Calu3 (cell line): ENCODE results near the gene HOXA11. TPM values are rescaled to one million over a fixed set of nuclear protein-coding genes. Genes with fewer than 3 reads are reported as not detected.
A peak's percentile ranks its signal among the peaks of the same experiment; 100 is the strongest.

Experiments used
- Bru-seq: library from RNA; stranded (reverse); fragments of 400-500 nt; gene quantifications from one replicate; lab custom pipeline; 2021; lab: Mats Ljungman, UMichigan
- BruChase-seq, 2 experiments: library from RNA; stranded (reverse); fragments of 400-500 nt; gene quantifications; one replicate each; lab custom pipeline; 2021; lab: Mats Ljungman, UMichigan
- BruUV-seq: library from RNA; stranded (reverse); fragments of 400-500 nt; replicated peaks from 2 replicates; lab custom pipeline; 2021; lab: Mats Ljungman, UMichigan
- CTCF ChIA-PET: fragments of 300-600 bp; sonication (Branson Sonifier 250); formaldehyde crosslinking; loops from one replicate; lab custom pipeline; 2022; ENCODE audit warnings: antibody characterized with exemption; lab: Charles Lee
- DNase-seq: peaks from one replicate; pipeline ENCODE4 v3.0.0; 2022
- H3K27ac Mint-ChIP-seq: one replicate; pipeline ENCODE4 v1.8.0; 2022; ENCODE audit warnings: mixed read lengths; ENCODE audit not compliant: unreplicated experiment
- H3K27me3 Mint-ChIP-seq: one replicate; pipeline ENCODE4 v1.8.0; 2022; ENCODE audit warnings: mixed read lengths; ENCODE audit not compliant: unreplicated experiment
- H3K36me3 Mint-ChIP-seq: one replicate; pipeline ENCODE4 v1.8.0; 2022; ENCODE audit warnings: mild to moderate bottlenecking, moderate library complexity, mixed read lengths; ENCODE audit not compliant: insufficient read depth, unreplicated experiment
- H3K4me1 Mint-ChIP-seq: one replicate; pipeline ENCODE4 v1.8.0; 2022; ENCODE audit warnings: mild to moderate bottlenecking, low read depth, mixed read lengths; ENCODE audit not compliant: unreplicated experiment
- H3K4me3 Mint-ChIP-seq: one replicate; pipeline ENCODE4 v1.8.0; 2022; ENCODE audit warnings: mild to moderate bottlenecking, low read depth, moderate library complexity, mixed read lengths; ENCODE audit not compliant: unreplicated experiment
- H3K9me3 Mint-ChIP-seq: one replicate; pipeline ENCODE4 v1.8.0; 2022; ENCODE audit warnings: low read depth, mixed read lengths; ENCODE audit not compliant: unreplicated experiment
- CTCF ChIP-seq: fragments of 200-600 bp; IDR thresholded peaks from one replicate; pipeline ENCODE4 v1.8.0; 2022; ENCODE audit warnings: antibody characterized with exemption; ENCODE audit not compliant: unreplicated experiment
- intact Hi-C: fragments of 100-400 bp; cut with micrococcal nuclease; formaldehyde crosslinking; loops from one replicate; pipeline ENCODE4 v1.10.0; 2022; ENCODE audit not compliant: unreplicated experiment
- long read RNA-seq: library from polyadenylated mRNA; stranded (forward); transcript quantifications from one replicate; pipeline ENCODE4 v2.0.0, GENCODE V29; 2022
- total RNA-seq: library from RNA; stranded (reverse); gene quantifications from 2 replicates; pipeline ENCODE4 v1.2.3, GENCODE V29; 2022

The HOXA11 gene
- total RNA-seq (0.39 and 0.54 TPM in 2 replicates), Bru-seq, nascent RNA (percentile 12 among the genes with signal in this experiment), BruChase-seq, experiment 1, labeled RNA remaining after a 6-hour chase (not detected), BruChase-seq, experiment 2, labeled RNA remaining after a 2-hour chase (percentile 27 among the genes with signal in this experiment)
- long read RNA-seq, result 0 reads

DNA sequence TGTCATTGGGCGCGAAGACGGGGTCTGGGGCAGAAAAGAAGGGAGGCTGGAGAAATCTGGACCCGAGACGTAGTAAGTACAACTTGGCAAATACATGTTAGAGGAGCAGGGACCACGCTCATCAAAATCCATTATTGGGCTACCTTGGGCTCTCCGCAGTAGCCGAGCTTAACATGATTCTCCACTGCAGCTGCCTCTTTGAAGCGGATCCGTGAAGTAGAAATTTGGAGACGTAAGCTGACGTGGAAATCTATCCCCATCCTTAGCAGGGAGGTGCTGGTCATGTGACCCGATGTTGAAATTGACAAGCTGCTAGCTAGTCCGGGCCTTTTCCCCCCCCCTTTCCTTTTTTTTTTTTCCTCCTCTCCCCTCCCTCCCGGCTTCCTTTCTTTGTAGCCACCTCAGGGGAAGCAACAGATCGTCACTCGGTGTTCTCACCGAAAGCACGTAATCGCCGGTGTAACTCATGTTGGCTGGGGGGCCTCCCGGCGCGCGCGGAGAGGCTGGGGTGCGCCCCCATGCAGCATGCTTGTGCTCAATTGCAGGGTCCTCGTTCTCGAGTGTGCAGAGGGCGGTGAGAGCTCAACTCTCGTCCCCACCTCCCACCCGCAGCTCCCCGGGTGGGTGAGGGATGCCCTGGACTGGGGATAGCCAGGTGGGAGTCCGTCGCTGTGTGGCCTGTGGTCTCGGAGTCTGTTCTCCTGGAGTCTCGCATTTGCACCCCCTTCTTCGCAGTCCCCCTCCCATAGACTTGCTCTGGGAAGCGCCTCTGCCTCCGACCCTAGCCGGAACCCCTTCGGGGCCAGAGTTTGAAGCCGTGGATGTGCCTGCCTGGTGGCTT, at the start of gene HOXA11:
TSS of gene HOXA11 (minus strand) at position 220 of the 841 bp plus-strand sequence. CDS start at position 132, 88 bp downstream.
- Mint-ChIP-seq H3K36me3 (peaks cover 21% of the 10 kb centered on the region), H3K9me3 (no peaks in the 10 kb centered on the region), H3K27me3 (peaks cover 58% of the 10 kb centered on the region), H3K4me3 (peak within 1 kb of the TSS; percentile 74), H3K27ac (no peak within 1 kb of the TSS), H3K4me1 (peaks cover 7% of the 10 kb centered on the region)
- no peak for TF ChIP-seq CTCF
- no peak for DNase-seq
- intact Hi-C loops, result no loop called here
- CTCF ChIA-PET, result interaction anchor here (0.6 to 1.5 kb wide), 3 partner anchors 11 to 876 kb away, joined by 3 to 8 read pairs (median 4); no protein-coding TSS in a partner anchor
- no TSS peak for BruUV-seq

GRCh38 chr7:27229448-27229847, 44.4 kb upstream of the HOXA11 start:
- no TSS peak for BruUV-seq
- DNase-seq, result no peak
- H3K27me3 Mint-ChIP-seq, result peaks cover 30% of the 10 kb centered on the region
- peaks cover 7% of the 10 kb centered on the region for H3K4me1 Mint-ChIP-seq
- H3K36me3 Mint-ChIP-seq, result no peaks in the 10 kb centered on the region
- no peak for TF ChIP-seq CTCF
- H3K27ac Mint-ChIP-seq, result no peak overlapping the region
- no peaks in the 10 kb centered on the region for H3K9me3 Mint-ChIP-seq
- H3K4me3 Mint-ChIP-seq, result no peak overlapping the region
- CTCF ChIA-PET, result interaction anchor here (0.6 kb wide), 2 partner anchors 281 to 892 kb away, joined by 6 to 7 read pairs; no protein-coding TSS in a partner anchor
- intact Hi-C loops, result no loop called here

DNA sequence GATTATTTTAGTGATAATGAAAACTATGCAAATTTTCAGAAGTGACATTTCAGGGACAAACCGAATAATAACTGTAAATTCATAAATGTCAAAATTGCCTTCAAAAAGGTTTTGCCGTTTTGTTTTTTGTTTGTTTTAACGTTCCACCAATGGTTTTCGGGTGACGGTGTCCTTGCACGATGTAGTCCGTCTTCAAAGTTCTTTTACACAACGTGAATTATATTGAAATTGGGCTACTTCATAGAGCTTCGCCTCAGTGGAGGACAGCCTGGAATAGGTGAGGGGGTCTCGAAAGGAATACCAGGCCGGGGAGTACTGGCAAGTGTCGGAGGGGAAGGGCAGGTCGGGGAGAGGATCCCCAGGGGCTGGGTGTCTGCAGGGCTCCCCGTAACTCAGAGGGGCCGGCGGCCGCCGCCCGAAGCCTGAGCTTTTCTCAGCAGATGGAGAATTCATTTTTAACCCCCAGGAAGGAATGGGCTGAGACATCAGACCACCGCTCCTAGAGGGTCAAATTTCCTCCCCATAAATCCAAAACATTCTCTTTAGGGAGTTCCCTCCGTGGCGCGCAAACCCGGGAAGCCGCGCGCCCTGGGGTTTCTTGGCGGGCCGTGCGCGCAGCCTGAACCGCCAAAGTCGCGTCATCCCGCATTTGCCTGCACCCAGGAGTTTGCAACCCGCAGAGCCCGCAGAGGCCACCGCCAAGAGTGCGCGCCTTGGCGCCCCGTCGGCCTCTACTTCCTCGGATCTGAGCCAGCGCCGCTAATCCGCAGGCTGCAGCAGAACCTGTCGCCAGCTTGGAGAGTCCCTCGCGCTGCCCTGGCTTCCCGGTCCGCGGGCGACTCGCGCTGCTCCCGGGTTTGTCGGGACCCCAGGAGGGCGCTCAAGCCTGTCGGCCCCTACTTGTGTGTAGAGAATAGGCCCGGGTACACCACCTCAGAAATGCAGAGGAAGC, 40.2 kb upstream of the HOXA11 start:
- Mint-ChIP-seq H3K4me1 (peaks cover 7% of the 10 kb centered on the region), H3K27ac (no peak overlapping the region), H3K27me3 (peaks cover 70% of the 10 kb centered on the region), H3K36me3 (no peaks in the 10 kb centered on the region), H3K9me3 (no peaks in the 10 kb centered on the region), H3K4me3 (peak overlapping the region; percentile 62)
- DNase-seq, result peak; percentile 47
- no peak for TF ChIP-seq CTCF
- CTCF ChIA-PET, result no interaction called here
- no TSS peak for BruUV-seq
- intact Hi-C loops, result no loop called here
